CD1c-positive myeloid dendritic cell (primary cell): ENCODE data around the gene OR2B6.

ENCODE experiments used
- DNase-seq: peaks from one replicate; pipeline ENCODE4 v3.0.0-alpha.2; 2016; ENCODE audit errors: extremely low spot score

OR2B6 gene

GRCh38 chr6:28000351-28001045 lies 43.5 kb downstream of the OR2B6 start:
- DNase-seq, result no peak

GRCh38 chr6:28001351-28001750 lies 44.3 kb downstream of the OR2B6 start:
- no peak for DNase-seq

GRCh38 chr6:28001751-28002150 lies 44.7 kb downstream of the OR2B6 start:
- DNase-seq, result no peak

- DNase-seq, result no peak
Observed at GRCh38 chr6:28002161-28002560, 45.1 kb downstream of the OR2B6 start.

GRCh38 chr6:28003059-28003458 lies 46.0 kb downstream of the OR2B6 start:
- no peak for DNase-seq

GRCh38 chr6:28003661-28004060 lies 46.6 kb downstream of the OR2B6 start:
- DNase-seq, result no peak

DNA sequence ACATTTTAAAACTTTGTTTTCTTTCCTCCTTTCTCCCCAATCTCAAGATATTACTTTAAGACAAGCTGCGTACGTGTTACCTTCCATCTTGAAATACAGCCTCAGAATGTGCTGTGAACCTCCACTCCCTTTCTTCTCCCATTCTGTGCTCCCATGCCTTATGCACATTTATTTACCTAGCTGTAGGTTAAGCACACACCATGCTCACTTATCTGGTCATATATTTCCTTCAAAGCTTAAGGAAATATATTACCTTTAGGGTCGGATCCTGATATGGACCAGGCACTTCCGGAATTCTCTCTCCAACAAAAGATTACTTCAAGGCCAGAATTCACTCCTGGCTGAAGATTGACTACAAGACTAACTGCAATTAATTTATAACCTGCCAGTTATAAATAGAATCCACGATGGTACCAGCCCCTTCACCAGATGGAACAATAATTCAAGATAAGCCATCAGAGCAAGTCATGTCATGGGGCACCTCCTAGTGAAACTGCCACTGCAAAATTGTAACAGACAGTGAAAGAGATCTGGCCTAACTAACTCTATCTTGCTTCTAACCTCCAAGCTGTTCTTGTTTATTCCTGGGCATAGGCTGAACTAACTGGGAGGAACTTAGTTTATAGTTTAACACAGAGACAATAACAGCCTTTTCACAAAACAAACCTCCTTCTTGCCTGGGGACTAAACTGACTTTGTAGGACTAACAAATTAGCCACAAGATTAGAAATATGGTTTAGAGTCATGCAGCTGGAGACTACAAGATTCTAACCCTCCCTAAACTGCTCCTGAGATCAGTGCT lies 47.5 kb downstream of the OR2B6 start:
- no peak for DNase-seq

DNA sequence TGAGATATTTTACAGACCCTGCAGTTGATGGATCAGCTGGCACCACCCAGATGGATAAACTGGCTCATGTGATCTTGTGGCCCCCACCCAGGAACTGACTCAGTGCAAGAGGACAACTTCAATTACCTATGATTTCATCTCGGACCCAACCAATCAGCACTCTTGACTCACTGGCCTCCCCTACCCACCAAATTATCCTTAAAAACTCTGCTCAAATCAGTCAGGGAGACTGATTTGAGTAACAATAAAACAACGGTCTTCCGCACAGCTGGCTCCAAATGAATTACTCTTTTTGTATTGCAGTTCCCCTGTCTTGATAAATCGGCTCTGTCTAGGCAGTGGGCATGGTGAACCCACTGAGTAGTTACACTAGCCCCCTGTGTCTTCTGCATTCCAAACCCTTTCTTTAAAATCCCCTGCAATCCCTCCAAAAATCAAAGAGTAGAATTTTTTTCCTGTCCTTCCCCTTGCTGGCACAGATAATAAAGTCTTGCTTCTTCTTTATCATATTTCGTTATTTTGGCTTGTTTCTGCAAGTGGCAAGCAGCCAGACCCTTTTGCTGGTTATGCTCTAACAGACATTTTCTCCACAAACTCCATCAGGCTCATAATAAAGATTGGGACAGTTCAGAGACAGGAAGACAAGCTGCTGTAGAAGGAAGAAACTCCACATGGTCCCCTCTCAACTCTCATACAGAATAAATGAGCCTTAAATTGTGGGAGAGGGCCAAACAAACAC lies 48.3 kb downstream of the OR2B6 start:
- no peak for DNase-seq

GRCh38 chr6:28005975-28006374 lies 48.9 kb downstream of the OR2B6 start:
- no peak for DNase-seq
